Epithelial cell of proximal tubule (primary cell): ENCODE data around the gene POLR2J3. TPM values are rescaled to one million over a fixed set of nuclear protein-coding genes. Genes with fewer than 3 reads are reported as not detected.
"Not testable (repeated sequence)": the region's sequence is repeated elsewhere in the genome, so short reads cannot be mapped to it uniquely, and the experiment has no call there.

Experiments
- DNase-seq: peaks from one replicate; pipeline ENCODE4 v3.0.0-alpha.2; 2011; ENCODE audit warnings: low read depth
- H3K4me3 ChIP-seq: 2 replicates; pipeline ENCODE4 v1.5.1; 2011; ENCODE audit warnings: low read depth, mild to moderate bottlenecking, low read length
- CTCF ChIP-seq: conservative IDR thresholded peaks from 2 replicates; pipeline ENCODE4 v1.5.1; 2012; ENCODE audit warnings: low read depth, mild to moderate bottlenecking, low read length
- total RNA-seq: library from RNA; depleted of rRNA; stranded (reverse); fragments of >200 nt; gene quantifications from 2 replicates; pipeline ENCODE4 v1.2.3, GENCODE V29; 2015

The POLR2J3 gene
- 4.8 and 16.9 TPM in 2 replicates for total RNA-seq

GRCh38 chr7:102572261-102573239 lies at the start of gene POLR2J3:
POLR2J3 (minus strand) TSS chr7:102572583; CDS start chr7:102572521, 62 bp downstream.
- not testable (repeated sequence) for DNase-seq
- peak within 1 kb of the TSS; percentile 68 for H3K4me3 ChIP-seq
- peak; percentile 43 for TF ChIP-seq CTCF

- DNase-seq = not testable (repeated sequence)
Observed at GRCh38 chr7:102618122-102618521, 45.7 kb upstream of the POLR2J3 start.

DNA sequence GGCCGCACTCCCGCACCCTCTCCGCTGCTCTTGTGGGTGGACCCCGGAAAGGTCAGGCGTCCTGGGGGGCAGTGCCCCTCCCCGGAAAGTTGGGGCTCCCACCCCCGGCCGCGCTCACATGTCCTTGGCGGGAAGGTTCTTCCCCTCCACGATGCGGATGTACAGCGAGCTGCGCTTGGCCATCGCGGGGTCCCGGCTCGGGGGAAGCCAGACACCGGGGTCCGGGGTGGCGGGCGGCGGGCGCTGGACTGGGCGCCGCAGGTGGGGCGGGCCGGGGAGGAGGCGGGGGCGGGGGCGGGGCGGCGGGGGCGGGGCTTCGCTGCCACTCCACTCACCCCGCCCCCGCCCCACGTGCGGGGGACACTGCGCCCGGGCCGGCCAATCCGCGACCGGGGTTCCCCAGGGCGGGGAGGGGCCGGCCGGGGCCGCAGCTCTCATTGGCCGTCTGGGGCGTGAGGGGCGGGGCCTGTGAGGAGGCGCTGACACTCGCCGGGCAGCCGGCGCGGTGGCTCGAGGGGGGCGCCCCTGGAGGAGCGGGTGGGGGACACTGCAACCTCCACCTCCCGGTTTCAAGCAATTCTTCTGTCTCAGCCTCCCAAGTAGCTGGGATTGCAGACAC lies 44.2 kb upstream of the POLR2J3 start, which contains the start of gene RASA4:
RASA4 (minus strand) TSS at position 250 of the 619 bp plus-strand sequence; CDS start at position 183, 67 bp downstream.
- H3K4me3 ChIP-seq = peak within 1 kb of the TSS; percentile 44
- not testable (repeated sequence) for DNase-seq

More at GRCh38 chr7:102618122-102618521, 45.7 kb upstream of the POLR2J3 start:
- not testable (repeated sequence) for H3K4me3 ChIP-seq

DNA sequence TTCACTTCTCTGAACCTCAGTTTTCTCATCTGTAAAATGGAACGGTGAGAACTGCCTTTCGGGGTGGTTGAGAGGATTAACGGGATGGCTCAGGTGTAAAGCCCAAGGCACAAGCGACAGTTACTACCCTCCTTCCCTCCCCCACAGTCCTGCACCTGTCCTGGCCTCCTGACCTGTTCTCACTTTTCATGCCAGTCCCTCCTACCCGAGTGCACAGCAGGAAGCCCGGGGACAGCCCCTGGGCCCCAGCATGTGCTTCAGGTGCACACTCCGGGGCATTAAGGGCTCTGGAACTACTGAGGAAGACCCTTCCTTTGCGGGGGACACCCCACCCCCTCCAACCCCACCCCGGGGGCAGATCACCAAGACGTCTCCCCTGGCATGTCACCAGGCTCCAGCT lies 43.5 kb upstream of the POLR2J3 start:
- DNase-seq, H3K4me3 ChIP-seq: not testable (repeated sequence)

DNA sequence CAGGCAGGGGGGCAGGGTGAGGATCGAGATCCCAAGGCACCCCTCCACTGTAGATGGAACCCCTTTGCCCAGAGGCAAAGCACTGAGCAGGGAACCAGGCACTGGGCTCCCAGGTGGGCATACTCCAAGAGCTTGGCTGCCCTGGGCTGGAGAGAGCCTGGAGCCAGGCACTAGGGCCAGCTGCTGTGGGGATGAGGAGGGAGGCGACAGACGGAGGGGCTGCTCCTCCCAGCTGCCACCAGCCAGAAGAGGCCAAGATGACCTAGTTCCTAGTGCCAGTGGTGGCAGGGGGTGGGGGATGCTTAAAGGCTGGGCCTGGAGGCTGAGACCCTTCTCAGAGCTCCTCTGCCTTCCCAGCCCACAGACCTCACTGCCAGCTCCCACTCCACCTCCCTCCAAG lies 42.5 kb upstream of the POLR2J3 start:
- not testable (repeated sequence) for H3K4me3 ChIP-seq, DNase-seq

GRCh38 chr7:102614346-102614697 lies 41.9 kb upstream of the POLR2J3 start:
- not testable (repeated sequence) for H3K4me3 ChIP-seq

GRCh38 chr7:102613575-102614345 lies 41.4 kb upstream of the POLR2J3 start:
- H3K4me3 ChIP-seq, DNase-seq: not testable (repeated sequence)

More at GRCh38 chr7:102614346-102614697, 41.9 kb upstream of the POLR2J3 start:
- DNase-seq = not testable (repeated sequence)

DNA sequence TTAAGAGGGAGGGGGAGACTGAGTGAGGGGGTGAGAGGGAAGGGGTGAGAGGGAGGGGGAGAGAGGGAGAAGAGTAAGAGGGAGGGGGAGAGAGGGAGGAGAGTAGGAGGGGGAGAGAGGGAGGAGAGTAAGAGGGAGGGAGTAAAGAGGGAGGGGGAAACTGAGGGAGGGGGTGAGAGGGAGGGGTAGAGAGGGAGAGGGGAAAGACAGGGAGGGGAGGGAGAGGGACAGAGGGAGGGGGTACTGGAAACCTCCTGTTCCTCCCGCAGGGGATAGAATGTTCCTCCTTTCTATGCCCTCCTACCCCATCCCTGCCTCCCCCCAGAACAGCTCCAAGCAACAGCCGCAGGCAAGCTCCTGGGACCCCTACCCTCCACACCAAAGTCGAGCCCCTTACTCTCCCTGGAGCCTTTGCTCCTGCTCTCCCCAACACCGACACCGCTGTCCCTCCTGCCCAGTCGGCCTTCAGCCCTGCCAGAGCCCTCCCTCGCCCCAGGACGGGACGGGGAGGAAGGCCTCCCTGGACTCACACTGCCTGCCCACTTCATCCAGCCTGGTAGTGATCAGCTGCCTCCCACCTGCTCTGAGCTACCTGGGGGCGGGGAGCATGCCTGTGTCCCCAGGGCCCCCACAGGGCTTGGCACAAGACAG lies 39.4 kb upstream of the POLR2J3 start:
- H3K4me3 ChIP-seq, DNase-seq: not testable (repeated sequence)

- DNase-seq, H3K4me3 ChIP-seq: not testable (repeated sequence)
Observed at GRCh38 chr7:102611013-102611674, 38.8 kb upstream of the POLR2J3 start.

GRCh38 chr7:102610441-102610840 lies 38.1 kb upstream of the POLR2J3 start:
- H3K4me3 ChIP-seq, DNase-seq: not testable (repeated sequence)

GRCh38 chr7:102609734-102610133 lies 37.4 kb upstream of the POLR2J3 start:
- H3K4me3 ChIP-seq, DNase-seq: not testable (repeated sequence)

DNA sequence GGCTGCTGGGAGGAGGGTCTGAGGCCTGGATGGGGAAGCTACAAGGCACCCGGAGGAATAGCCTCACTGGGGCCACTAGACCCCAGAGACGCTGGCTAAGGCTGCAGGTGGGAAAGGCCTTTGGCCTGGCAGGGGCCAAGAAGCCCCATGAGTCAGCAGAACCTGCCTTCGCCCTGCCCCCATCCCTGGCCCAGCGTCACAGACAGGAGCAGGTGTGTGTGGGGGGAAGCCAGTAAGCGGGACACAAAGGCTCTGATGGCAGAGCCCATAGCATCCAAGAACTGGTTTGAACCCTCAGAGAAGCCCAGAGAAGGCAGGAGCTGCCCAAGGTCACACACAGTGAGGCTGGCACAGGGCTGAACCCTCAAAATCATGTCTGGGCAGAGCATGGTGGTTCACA lies 34.5 kb upstream of the POLR2J3 start:
- not testable (repeated sequence) for DNase-seq, H3K4me3 ChIP-seq

GRCh38 chr7:102604431-102605145 lies 32.2 kb upstream of the POLR2J3 start:
- DNase-seq, H3K4me3 ChIP-seq: not testable (repeated sequence)

DNA sequence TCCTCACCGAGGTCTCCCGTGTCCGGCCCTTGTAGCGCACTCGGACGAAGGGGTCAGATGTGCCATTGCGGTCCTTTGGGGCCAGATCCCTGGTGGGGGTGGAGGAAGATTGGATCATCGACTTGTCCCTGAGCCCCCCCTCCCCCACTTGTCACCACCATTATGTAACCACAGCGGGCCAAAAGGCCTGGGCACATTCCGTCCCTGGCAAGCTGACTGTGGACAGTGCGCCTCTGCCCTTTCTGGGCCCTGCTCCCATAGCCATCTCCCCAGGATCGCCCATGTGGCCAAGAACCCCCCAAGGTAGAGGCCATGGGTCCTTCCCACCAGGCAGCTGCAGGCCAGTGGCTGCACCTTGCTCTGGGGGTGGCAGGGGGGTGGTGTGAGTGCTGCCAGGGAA lies 29.9 kb upstream of the POLR2J3 start:
- not testable (repeated sequence) for H3K4me3 ChIP-seq, DNase-seq

GRCh38 chr7:102599699-102600098 lies 27.3 kb upstream of the POLR2J3 start:
- not testable (repeated sequence) for DNase-seq, H3K4me3 ChIP-seq

DNA sequence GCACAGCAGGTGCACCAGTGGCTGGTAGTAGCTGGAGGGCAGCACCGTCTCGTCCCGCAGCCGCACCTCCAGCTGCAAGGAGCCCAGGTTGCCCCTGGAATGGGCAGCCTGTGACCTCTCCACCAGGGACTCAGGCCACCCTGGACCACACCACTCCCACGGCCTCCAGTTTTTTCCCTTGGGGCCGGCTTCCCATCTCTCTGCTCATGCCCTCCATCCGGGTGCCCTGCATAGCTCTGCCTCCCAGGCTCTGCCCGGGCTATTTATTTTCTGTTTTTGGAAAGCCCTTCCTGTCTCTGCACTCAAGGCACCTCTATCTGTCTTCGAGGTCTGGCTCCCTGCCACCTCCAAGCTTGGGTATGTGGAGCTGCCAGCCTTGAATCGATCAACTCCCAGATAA lies 23.7 kb upstream of the POLR2J3 start:
- not testable (repeated sequence) for DNase-seq, H3K4me3 ChIP-seq
